Breast epithelium (tissue), 3 donors: ENCODE results near the gene MYL4.

ENCODE experiments used
- CTCF ChIP-seq, 3 donors: fragments of 450-650 bp; IDR thresholded peaks; one replicate each; pipeline ENCODE4 v1.5.1; 2016 to 2017; ENCODE audit warnings: antibody characterized with exemption in 3 of 3, mild to moderate bottlenecking in 3 of 3, moderate library complexity in 3 of 3
- POLR2A ChIP-seq: fragments of 450-650 bp; IDR thresholded peaks from one replicate; pipeline ENCODE4 v1.6.1; 2016; ENCODE audit warnings: antibody characterized with exemption, mild to moderate bottlenecking, moderate library complexity
- POLR2AphosphoS5 ChIP-seq, 3 donors: sonication (generic); formaldehyde crosslinking; IDR thresholded peaks; one replicate each; pipeline ENCODE4 v1.6.1; 2017; ENCODE audit warnings: antibody characterized with exemption in 3 of 3

GRCh38 chr17:47265983-47266541 lies 56.9 kb downstream of the MYL4 start:
- TF ChIP-seq CTCF (IDR thresholded peaks at IDR 0.05) (no peak), POLR2A (no peak), POLR2AphosphoS5 (IDR thresholded peaks at IDR 0.05) (peak in 2 of 3 donors; percentile 55 to 65)
